ENCODE data around the gene UVRAG.

UVRAG gene

GRCh38 chr11:76152741-76153570 lies 337.9 kb downstream of the UVRAG start:
- no peak for DNase-seq (ENCODE audit: low read depth)

- DNase-seq (ENCODE audit: low read depth) = no peak
Measured at GRCh38 chr11:76153571-76153923, 338.5 kb downstream of the UVRAG start.

- DNase-seq (ENCODE audit: low read depth) = no peak
Measured at GRCh38 chr11:76155500-76156227, 340.7 kb downstream of the UVRAG start.

GRCh38 chr11:76156971-76157427 lies 342.0 kb downstream of the UVRAG start:
- no peak for DNase-seq (ENCODE audit: low read depth)

- no peak for DNase-seq (ENCODE audit: low read depth)
Measured at GRCh38 chr11:76157891-76158290, 342.9 kb downstream of the UVRAG start.

GRCh38 chr11:76158394-76159302 lies 343.6 kb downstream of the UVRAG start:
- DNase-seq (ENCODE audit: low read depth) = no peak

- DNase-seq (ENCODE audit: low read depth) = no peak
Measured at GRCh38 chr11:76159303-76159937, 344.4 kb downstream of the UVRAG start.

GRCh38 chr11:76159983-76160661 lies 345.1 kb downstream of the UVRAG start:
- no peak for DNase-seq (ENCODE audit: low read depth)

GRCh38 chr11:76160856-76161255 lies 345.8 kb downstream of the UVRAG start:
- DNase-seq (ENCODE audit: low read depth) = no peak

GRCh38 chr11:76161261-76161961 lies 346.4 kb downstream of the UVRAG start:
- no peak for DNase-seq (ENCODE audit: low read depth)

- DNase-seq (ENCODE audit: low read depth) = no peak
Measured at GRCh38 chr11:76162336-76163288, 347.6 kb downstream of the UVRAG start.

GRCh38 chr11:76163289-76163880 lies 348.4 kb downstream of the UVRAG start:
- no peak for DNase-seq (ENCODE audit: low read depth)

- DNase-seq (ENCODE audit: low read depth) = no peak
Measured at GRCh38 chr11:76164081-76164480, 349.1 kb downstream of the UVRAG start.

GRCh38 chr11:76164861-76165751 lies 350.1 kb downstream of the UVRAG start:
- DNase-seq (ENCODE audit: low read depth) = no peak

- no peak for DNase-seq (ENCODE audit: low read depth)
Measured at GRCh38 chr11:76166314-76166713, 351.3 kb downstream of the UVRAG start.

GRCh38 chr11:76167590-76167989 lies 352.6 kb downstream of the UVRAG start:
- no peak for DNase-seq (ENCODE audit: low read depth)

- DNase-seq (ENCODE audit: low read depth) = no peak
Measured at GRCh38 chr11:76169473-76169896, 354.5 kb downstream of the UVRAG start.

GRCh38 chr11:76170468-76170867 lies 355.5 kb downstream of the UVRAG start:
- no peak for DNase-seq (ENCODE audit: low read depth)

All from stimulated activated CD8-positive, alpha-beta memory T cell treated with anti-CD3 and anti-CD28 coated beads, Interleukin-4, amount 100 ng/mL, for 24 hours (primary cell).